Activated B cell treated with CpG ODN at 0.5 μM for 24 hours (primary cell): ENCODE measurements around the gene CGGBP1. TPM values are rescaled to one million over a fixed set of nuclear protein-coding genes. Genes with fewer than 3 reads are reported as not detected.

ENCODE experiments used
- ATAC-seq: fragments of 200-7000 bp; cut with Tn5 transposase; one replicate; pipeline ENCODE4 v1.10.0; 2021; ENCODE audit warnings: low read depth, mild to moderate bottlenecking, moderate library complexity
- CTCF ChIA-PET: fragments of 350-600 bp; sonication (Branson Sonifier 250); formaldehyde crosslinking; loops from one replicate; lab custom pipeline; 2021; ENCODE audit warnings: antibody characterized with exemption; lab: Charles Lee
- POLR2A ChIA-PET: fragments of 350-600 bp; sonication (Branson Sonifier 250); formaldehyde crosslinking; loops from one replicate; lab custom pipeline; 2021; ENCODE audit warnings: antibody characterized with exemption; lab: Charles Lee
- DNase-seq: peaks from one replicate; pipeline ENCODE4 v3.0.0; 2022
- H3K27ac Mint-ChIP-seq: one replicate; pipeline ENCODE4 v1.8.0; 2020; ENCODE audit warnings: mixed read lengths
- H3K27me3 Mint-ChIP-seq: one replicate; pipeline ENCODE4 v1.8.0; 2021; ENCODE audit warnings: mixed read lengths
- H3K36me3 Mint-ChIP-seq: one replicate; pipeline ENCODE4 v1.8.0; 2021; ENCODE audit warnings: low read depth, mixed read lengths
- H3K4me1 Mint-ChIP-seq: one replicate; pipeline ENCODE4 v1.8.0; 2021; ENCODE audit warnings: mixed read lengths
- H3K4me3 Mint-ChIP-seq: one replicate; pipeline ENCODE4 v1.8.0; 2020; ENCODE audit warnings: mild to moderate bottlenecking, mixed read lengths
- H3K9me3 Mint-ChIP-seq: one replicate; pipeline ENCODE4 v1.8.0; 2020; ENCODE audit warnings: mixed read lengths
- intact Hi-C: fragments of 100-400 bp; cut with micrococcal nuclease; formaldehyde crosslinking; loops from one replicate; pipeline ENCODE4 v1.15.1; 2024
- total RNA-seq: library from RNA; stranded (reverse); gene quantifications from 2 replicates; pipeline ENCODE4 v1.2.3, GENCODE V29; 2022
- TF ChIP-seq, protein P1 (sequence below): fragments of 200-600 bp; IDR thresholded peaks from one replicate; pipeline ENCODE4 v1.8.0; 2022; ENCODE audit warnings: antibody characterized with exemption, mild to moderate bottlenecking

CGGBP1 gene, protein sequence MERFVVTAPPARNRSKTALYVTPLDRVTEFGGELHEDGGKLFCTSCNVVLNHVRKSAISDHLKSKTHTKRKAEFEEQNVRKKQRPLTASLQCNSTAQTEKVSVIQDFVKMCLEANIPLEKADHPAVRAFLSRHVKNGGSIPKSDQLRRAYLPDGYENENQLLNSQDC
- 84.6 and 90.8 TPM in 2 replicates for total RNA-seq

GRCh38 chr3:88058581-88059379, at the start of gene CGGBP1, which contains the start of gene ZNF654:
Gene CGGBP1 (minus strand): TSS chr3:88059005. CDS start chr3:88055976, 3,029 bp downstream.
Gene ZNF654 (plus strand): TSS chr3:88059255. CDS start chr3:88059320, 65 bp downstream.
- ATAC-seq (peak; percentile 91), DNase-seq (peak; percentile 98)
- peak within 1 kb of the TSS; percentile 97 for H3K27ac Mint-ChIP-seq
- TF ChIP-seq, protein P1, sequence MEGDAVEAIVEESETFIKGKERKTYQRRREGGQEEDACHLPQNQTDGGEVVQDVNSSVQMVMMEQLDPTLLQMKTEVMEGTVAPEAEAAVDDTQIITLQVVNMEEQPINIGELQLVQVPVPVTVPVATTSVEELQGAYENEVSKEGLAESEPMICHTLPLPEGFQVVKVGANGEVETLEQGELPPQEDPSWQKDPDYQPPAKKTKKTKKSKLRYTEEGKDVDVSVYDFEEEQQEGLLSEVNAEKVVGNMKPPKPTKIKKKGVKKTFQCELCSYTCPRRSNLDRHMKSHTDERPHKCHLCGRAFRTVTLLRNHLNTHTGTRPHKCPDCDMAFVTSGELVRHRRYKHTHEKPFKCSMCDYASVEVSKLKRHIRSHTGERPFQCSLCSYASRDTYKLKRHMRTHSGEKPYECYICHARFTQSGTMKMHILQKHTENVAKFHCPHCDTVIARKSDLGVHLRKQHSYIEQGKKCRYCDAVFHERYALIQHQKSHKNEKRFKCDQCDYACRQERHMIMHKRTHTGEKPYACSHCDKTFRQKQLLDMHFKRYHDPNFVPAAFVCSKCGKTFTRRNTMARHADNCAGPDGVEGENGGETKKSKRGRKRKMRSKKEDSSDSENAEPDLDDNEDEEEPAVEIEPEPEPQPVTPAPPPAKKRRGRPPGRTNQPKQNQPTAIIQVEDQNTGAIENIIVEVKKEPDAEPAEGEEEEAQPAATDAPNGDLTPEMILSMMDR: no peak
- peaks cover 58% of the 10 kb centered on the region for H3K4me1 Mint-ChIP-seq
- H3K9me3 Mint-ChIP-seq: no peaks in the 10 kb centered on the region
- no peaks in the 10 kb centered on the region for H3K27me3 Mint-ChIP-seq
- intact Hi-C loops: loop anchor here (1.0 to 2.0 kb wide), 5 partner anchors 26 to 831 kb away; partner anchors contain the start of genes C3orf38 and CHMP2B
- peaks cover 37% of the 10 kb centered on the region for H3K36me3 Mint-ChIP-seq
- peak within 1 kb of the TSS; percentile 97 for H3K4me3 Mint-ChIP-seq
- CTCF ChIA-PET: interaction anchor here (0.7 to 1.9 kb wide), 2 partner anchors 26 to 54 kb away, joined by 3 to 8 read pairs; no protein-coding TSS in a partner anchor
- POLR2A ChIA-PET: interaction anchor here (0.6 to 2.8 kb wide), 14 partner anchors 9 to 832 kb away, joined by 3 to 81 read pairs (median 6); partner anchors contain the start of genes C3orf38 and CHMP2B

DNA sequence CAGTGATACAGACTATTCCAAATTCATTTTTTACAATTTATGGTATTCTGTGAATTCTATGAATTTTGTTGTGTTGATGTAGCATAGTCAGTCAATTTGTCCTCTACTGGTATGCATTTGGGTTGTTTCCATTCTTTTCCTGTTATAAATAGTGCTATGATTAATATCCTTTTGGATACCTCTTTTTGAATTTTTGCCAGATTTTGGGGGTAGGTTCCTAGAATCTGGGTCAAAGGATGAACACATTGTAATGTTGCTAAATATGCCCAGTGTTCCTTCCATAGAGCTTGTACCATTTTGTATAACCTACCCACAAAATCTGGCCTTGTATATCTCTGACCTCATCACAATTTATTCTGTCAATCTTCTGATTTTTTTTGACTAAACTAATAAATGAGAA, 46.5 kb upstream of the CGGBP1 start:
- Mint-ChIP-seq H3K27ac (no peak overlapping the region), H3K9me3 (no peaks in the 10 kb centered on the region), H3K36me3 (peaks cover 21% of the 10 kb centered on the region), H3K27me3 (no peaks in the 10 kb centered on the region), H3K4me1 (peaks cover 4% of the 10 kb centered on the region), H3K4me3 (no peak overlapping the region)
- DNase-seq (no peak), ATAC-seq (no peak)
- CTCF ChIA-PET: interaction anchor here (0.6 kb wide), 1 partner anchor 10 kb away, joined by 3 read pairs; no protein-coding TSS in a partner anchor
- intact Hi-C loops: no loop called here
- POLR2A ChIA-PET: no interaction called here
- TF ChIP-seq, protein P1: no peak

GRCh38 chr3:88101142-88101541, 42.3 kb upstream of the CGGBP1 start:
- intact Hi-C loops: no loop called here
- DNase-seq (no peak), ATAC-seq (no peak)
- Mint-ChIP-seq H3K4me3 (no peak overlapping the region), H3K36me3 (peaks cover 41% of the 10 kb centered on the region), H3K9me3 (no peaks in the 10 kb centered on the region), H3K27me3 (no peaks in the 10 kb centered on the region), H3K27ac (no peak overlapping the region), H3K4me1 (peaks cover 7% of the 10 kb centered on the region)
- ChIA-PET POLR2A (no interaction called here), CTCF (interaction anchor here (1.0 kb wide), 1 partner anchor 12 kb away, joined by 3 read pairs; no protein-coding TSS in a partner anchor)
- TF ChIP-seq, protein P1: no peak

- no peak for ATAC-seq
- H3K4me1 Mint-ChIP-seq: no peaks in the 10 kb centered on the region
These were observed 34.5 kb upstream of the CGGBP1 start for GRCh38 chr3:88093266-88093665.

More at GRCh38 chr3:88093266-88093665, 34.5 kb upstream of the CGGBP1 start:
- Mint-ChIP-seq H3K4me3 (no peak overlapping the region), H3K27ac (no peak overlapping the region), H3K27me3 (no peaks in the 10 kb centered on the region), H3K9me3 (peaks cover 5% of the 10 kb centered on the region), H3K36me3 (peaks cover 62% of the 10 kb centered on the region)
- DNase-seq: no peak
- TF ChIP-seq, protein P1: no peak
- ChIA-PET CTCF (interaction anchor here (1.4 kb wide), 1 partner anchor 834 kb away, joined by 4 read pairs; no protein-coding TSS in a partner anchor), POLR2A (no interaction called here)
- intact Hi-C loops: no loop called here
